Cardiac fibroblast (primary cell): ENCODE results near the gene BCO2.
"Not testable (repeated sequence)": the region's sequence is repeated elsewhere in the genome, so short reads cannot be mapped to it uniquely, and the experiment has no call there.

Source experiments
- DNase-seq, 2 donors: peaks; one replicate each; pipeline versions ENCODE4 v3.0.0 to v3.0.0-alpha.2; 2010; ENCODE audit warnings: low read depth in 2 of 2
- H3K4me3 ChIP-seq, 2 donors: replicated peaks in 1 of 2; 1 replicate in 1 of 2; 2 replicates in 1 of 2; pipeline ENCODE4 v1.5.1; 2011; ENCODE audit warnings: low read depth in 2 of 2, low read length in 2 of 2, mild to moderate bottlenecking in 2 of 2, moderate library complexity in 1 of 2
- CTCF ChIP-seq: IDR thresholded peaks from one replicate; pipeline ENCODE4 v1.5.1; 2011; ENCODE audit warnings: low read depth, mild to moderate bottlenecking, low read length, inconsistent platforms

Gene BCO2

GRCh38 chr11:112196519-112197087 is 21.3 kb downstream of the BCO2 start:
- no peak for DNase-seq
- H3K4me3 ChIP-seq, result no peak overlapping the region
- TF ChIP-seq CTCF, result no peak

- H3K4me3 ChIP-seq, DNase-seq: not testable (repeated sequence)
Observed at GRCh38 chr11:112199101-112199500, 23.8 kb downstream of the BCO2 start.

GRCh38 chr11:112200252-112200651 is 24.9 kb downstream of the BCO2 start:
- H3K4me3 ChIP-seq, result no peak overlapping the region
- TF ChIP-seq CTCF, result no peak
- no peak for DNase-seq

GRCh38 chr11:112206071-112206470 is 30.8 kb downstream of the BCO2 start:
- no peak for TF ChIP-seq CTCF
- no peak for DNase-seq
- no peak overlapping the region for H3K4me3 ChIP-seq

GRCh38 chr11:112210890-112211289 is 35.6 kb downstream of the BCO2 start:
- no peak for TF ChIP-seq CTCF
- H3K4me3 ChIP-seq, result no peak overlapping the region
- DNase-seq, result no peak

GRCh38 chr11:112211536-112211935 is 36.2 kb downstream of the BCO2 start:
- H3K4me3 ChIP-seq, result no peak overlapping the region
- TF ChIP-seq CTCF, result no peak
- no peak for DNase-seq

- H3K4me3 ChIP-seq, result no peak overlapping the region
- no peak for DNase-seq
- no peak for TF ChIP-seq CTCF
Observed at GRCh38 chr11:112212290-112212689, 37.0 kb downstream of the BCO2 start.
